GM12892 (cell line): Measurements from ENCODE around the gene ZBTB49. TPM values are rescaled to one million over a fixed set of nuclear protein-coding genes. Genes with fewer than 3 reads are reported as not detected.
A peak's percentile ranks its signal among the peaks of the same experiment; 100 is the strongest.
"Not testable (repeated sequence)": the region's sequence is repeated elsewhere in the genome, so short reads cannot be mapped to it uniquely, and the experiment has no call there.

Experiments used
- DNase-seq: peaks from one replicate; pipeline ENCODE4 v3.0.0; 2011; ENCODE audit not compliant: insufficient read length
- FAIRE-seq: peaks from 2 replicates; lab custom pipeline; 2011; peaks lifted over from hg19 to GRCh38; lab: Jason Lieb, UNC
- POLR2A ChIP-seq: IDR thresholded peaks from 2 replicates; pipeline ENCODE4 v1.6.1; 2011; ENCODE audit warnings: low read depth, low read length, control low read depth
- POLR2AphosphoS5 ChIP-seq: IDR thresholded peaks from 2 replicates; pipeline ENCODE4 v1.6.1; 2011; ENCODE audit warnings: low read depth, low read length, control low read depth
- TAF1 ChIP-seq: IDR thresholded peaks from 2 replicates; pipeline ENCODE4 v1.6.1; 2011; ENCODE audit warnings: low read depth, mild to moderate bottlenecking, control low read depth, low read length, borderline replicate concordance
- polyA plus RNA-seq: library from polyadenylated mRNA; unstranded; fragments of >200 nt; gene quantifications from one replicate; pipeline ENCODE4 v1.2.1, GENCODE V29; 2012; ENCODE audit warnings: missing spikeins, inconsistent platforms; ENCODE audit not compliant: missing spikeins

ZBTB49 gene
- polyA plus RNA-seq: 2.2 TPM

GRCh38 chr4:4289941-4290850, at the start of gene ZBTB49, which contains the start of gene LYAR:
Gene ZBTB49, plus strand, starts transcription at chr4:4290251. Its CDS starts 9,695 bp downstream, at chr4:4299946.
Gene LYAR, minus strand, starts transcription at chr4:4290154. Its CDS starts 6,412 bp downstream, at chr4:4283742.
- DNase-seq (peak; percentile 95), FAIRE-seq (peak; percentile 99)
- TF ChIP-seq TAF1: peak; percentile 72
- peak; percentile 82 for TF ChIP-seq POLR2AphosphoS5
- TF ChIP-seq POLR2A: peak; percentile 91; the same call in 1 of the 2 replicates

GRCh38 chr4:4245172-4245571, 44.9 kb upstream of the ZBTB49 start:
- no peak for DNase-seq
- TF ChIP-seq TAF1: no peak
- TF ChIP-seq POLR2AphosphoS5: no peak
- TF ChIP-seq POLR2A: no peak
- FAIRE-seq: no peak

GRCh38 chr4:4247696-4248028, 42.4 kb upstream of the ZBTB49 start:
- DNase-seq: no peak
- FAIRE-seq: no peak
- TF ChIP-seq POLR2AphosphoS5 (no peak), TAF1 (no peak), POLR2A (no peak)

- TF ChIP-seq POLR2A: peak; percentile 97
- peak; percentile 96 for TF ChIP-seq TAF1
- TF ChIP-seq POLR2AphosphoS5: peak; percentile 96
- peak; percentile 97 for FAIRE-seq
- DNase-seq: peak; percentile 93
Observed at GRCh38 chr4:4248029-4248884, 41.8 kb upstream of the ZBTB49 start, which contains the start of gene TMEM128. Gene TMEM128, minus strand, starts transcription at chr4:4248223. Its CDS starts 21 bp downstream, at chr4:4248202.

GRCh38 chr4:4248885-4249203, 41.2 kb upstream of the ZBTB49 start:
- FAIRE-seq: peak; percentile 67
- no peak for DNase-seq
- no peak for TF ChIP-seq TAF1
- TF ChIP-seq POLR2AphosphoS5: no peak

GRCh38 chr4:4249342-4249741, 40.7 kb upstream of the ZBTB49 start:
- DNase-seq, FAIRE-seq: not testable (repeated sequence)

- no peak for TF ChIP-seq POLR2AphosphoS5
- no peak for TF ChIP-seq TAF1
- no peak for TF ChIP-seq POLR2A
- no peak for DNase-seq
- FAIRE-seq: no peak
Observed at GRCh38 chr4:4249866-4250265, 40.2 kb upstream of the ZBTB49 start.

GRCh38 chr4:4254199-4254598, 35.9 kb upstream of the ZBTB49 start:
- no peak for DNase-seq
- FAIRE-seq: no peak
- no peak for TF ChIP-seq POLR2AphosphoS5
- TF ChIP-seq TAF1: no peak
- no peak for TF ChIP-seq POLR2A

GRCh38 chr4:4254666-4255065, 35.4 kb upstream of the ZBTB49 start:
- FAIRE-seq (no peak), DNase-seq (no peak)
- TF ChIP-seq TAF1: no peak
- no peak for TF ChIP-seq POLR2AphosphoS5
- TF ChIP-seq POLR2A: no peak

GRCh38 chr4:4256799-4257198, 33.3 kb upstream of the ZBTB49 start:
- DNase-seq: no peak
- FAIRE-seq: no peak
- TF ChIP-seq POLR2A (no peak), POLR2AphosphoS5 (no peak), TAF1 (no peak)

GRCh38 chr4:4257705-4258104, 32.3 kb upstream of the ZBTB49 start:
- DNase-seq, FAIRE-seq: not testable (repeated sequence)

GRCh38 chr4:4259484-4260100, 30.5 kb upstream of the ZBTB49 start:
- TF ChIP-seq TAF1: no peak
- TF ChIP-seq POLR2A: no peak
- no peak for TF ChIP-seq POLR2AphosphoS5
- DNase-seq (no peak), FAIRE-seq (no peak)
